Gastrocnemius medialis (tissue), 4 donors: ENCODE measurements around the gene GHRH.

Experiments used
- CTCF ChIP-seq, 5 experiments: fragments of 450-650 bp in 3 of 5; fragments of 200-600 bp in 2 of 5; sonication (generic) in 2 of 5; IDR thresholded peaks in 4 of 5; conservative IDR thresholded peaks in 1 of 5; 1 replicate in 4 of 5; 2 replicates in 1 of 5; pipeline ENCODE4 v1.5.1; 2016 to 2019; ENCODE audit warnings: antibody characterized with exemption in 5 of 5, mild to moderate bottlenecking in 3 of 5, moderate library complexity in 3 of 5
- POLR2A ChIP-seq, 2 donors: fragments of 450-650 bp; IDR thresholded peaks; one replicate each; pipeline ENCODE4 v1.6.1; 2017; ENCODE audit warnings: antibody characterized with exemption in 2 of 2, mild to moderate bottlenecking in 2 of 2, moderate library complexity in 2 of 2

GRCh38 chr20:37218976-37219375 lies 42.6 kb downstream of the GHRH start:
- TF ChIP-seq CTCF (IDR thresholded peaks at IDR 0.05 in 4 of 5, conservative IDR thresholded peaks at IDR 0.05 in 1 of 5) (no peak), POLR2A (IDR thresholded peaks at IDR 0.05) (no peak)
